Measurements from ENCODE around the gene CA14. TPM values are rescaled to one million over a fixed set of nuclear protein-coding genes. Genes with fewer than 3 reads are reported as not detected.
"Not testable (repeated sequence)": the region's sequence is repeated elsewhere in the genome, so short reads cannot be mapped to it uniquely, and the experiment has no call there.

CA14 gene
- total RNA-seq, 1 donor from 2014 or later: not detected

GRCh38 chr1:150293433-150294253 is 36.1 kb downstream of the CA14 start, which contains the start of gene MRPS21:
MRPS21 (plus strand) TSS chr1:150293861; CDS start chr1:150294367, 506 bp downstream.
- peak within 1 kb of the TSS; percentile 98 for H3K27ac Mint-ChIP-seq
- H3K4me3 Mint-ChIP-seq (ENCODE audit: low read depth): peak within 1 kb of the TSS; percentile 92
- H3K4me1 Mint-ChIP-seq (ENCODE audit: low read depth): peaks cover 21% of the 10 kb centered on the region
- DNase-seq (ENCODE audit: low spot score): peak; percentile 86
- intact Hi-C loops (cut with micrococcal nuclease): loop anchor here (1.0 kb wide), 2 partner anchors 11 to 24 kb away; partner anchors contain the start of genes APH1A and CIART
- peaks cover 27% of the 10 kb centered on the region for H3K36me3 Mint-ChIP-seq (ENCODE audit: low read depth)
- H3K27me3 Mint-ChIP-seq (ENCODE audit: low read depth): no peaks in the 10 kb centered on the region
- no peaks in the 10 kb centered on the region for H3K9me3 Mint-ChIP-seq

- Mint-ChIP-seq H3K9me3 (no peaks in the 10 kb centered on the region), H3K4me1 (ENCODE audit: low read depth) (peaks cover 21% of the 10 kb centered on the region), H3K4me3 (ENCODE audit: low read depth) (peak overlapping the region; percentile 35), H3K27me3 (ENCODE audit: low read depth) (no peaks in the 10 kb centered on the region), H3K27ac (no peak overlapping the region), H3K36me3 (ENCODE audit: low read depth) (peaks cover 38% of the 10 kb centered on the region)
- DNase-seq (ENCODE audit: low spot score): no peak
- intact Hi-C loops (cut with micrococcal nuclease): no loop called here
These were observed 37.9 kb downstream of the CA14 start for GRCh38 chr1:150295476-150295875.

- intact Hi-C loops (cut with micrococcal nuclease): no loop called here
- no peaks in the 10 kb centered on the region for H3K27me3 Mint-ChIP-seq (ENCODE audit: low read depth)
- H3K36me3 Mint-ChIP-seq (ENCODE audit: low read depth): peaks cover 59% of the 10 kb centered on the region
- H3K9me3 Mint-ChIP-seq: no peaks in the 10 kb centered on the region
- peaks cover 13% of the 10 kb centered on the region for H3K4me1 Mint-ChIP-seq (ENCODE audit: low read depth)
- H3K4me3 Mint-ChIP-seq (ENCODE audit: low read depth): no peak overlapping the region
- H3K27ac Mint-ChIP-seq: no peak overlapping the region
- DNase-seq (ENCODE audit: low spot score): no peak
These were observed 42.1 kb downstream of the CA14 start for GRCh38 chr1:150299716-150300115.

- no peak for DNase-seq (ENCODE audit: low spot score)
- no peaks in the 10 kb centered on the region for H3K4me1 Mint-ChIP-seq (ENCODE audit: low read depth)
- H3K4me3 Mint-ChIP-seq (ENCODE audit: low read depth): no peak overlapping the region
- H3K36me3 Mint-ChIP-seq (ENCODE audit: low read depth): peaks cover 46% of the 10 kb centered on the region
- intact Hi-C loops (cut with micrococcal nuclease): no loop called here
- H3K9me3 Mint-ChIP-seq: no peaks in the 10 kb centered on the region
- H3K27ac Mint-ChIP-seq: no peak overlapping the region
- no peaks in the 10 kb centered on the region for H3K27me3 Mint-ChIP-seq (ENCODE audit: low read depth)
These were observed 44.8 kb downstream of the CA14 start for GRCh38 chr1:150302338-150302737.

GRCh38 chr1:150302902-150303301 is 45.3 kb downstream of the CA14 start:
- Mint-ChIP-seq H3K4me1 (ENCODE audit: low read depth) (no peaks in the 10 kb centered on the region), H3K9me3 (no peaks in the 10 kb centered on the region), H3K27me3 (ENCODE audit: low read depth) (no peaks in the 10 kb centered on the region), H3K27ac (no peak overlapping the region), H3K36me3 (ENCODE audit: low read depth) (peaks cover 44% of the 10 kb centered on the region), H3K4me3 (ENCODE audit: low read depth) (no peak overlapping the region)
- intact Hi-C loops (cut with micrococcal nuclease): no loop called here
- no peak for DNase-seq (ENCODE audit: low spot score)

- peaks cover 19% of the 10 kb centered on the region for H3K36me3 Mint-ChIP-seq (ENCODE audit: low read depth)
- H3K4me3 Mint-ChIP-seq (ENCODE audit: low read depth); H3K27ac Mint-ChIP-seq; intact Hi-C loops (cut with micrococcal nuclease); H3K9me3 Mint-ChIP-seq; H3K27me3 Mint-ChIP-seq (ENCODE audit: low read depth); H3K4me1 Mint-ChIP-seq (ENCODE audit: low read depth); DNase-seq (ENCODE audit: low spot score): not testable (repeated sequence)
These were observed 51.0 kb downstream of the CA14 start for GRCh38 chr1:150308585-150308984.

GRCh38 chr1:150309758-150310508 is 52.4 kb downstream of the CA14 start:
- intact Hi-C loops (cut with micrococcal nuclease): no loop called here
- Mint-ChIP-seq H3K36me3 (ENCODE audit: low read depth) (peaks cover 18% of the 10 kb centered on the region), H3K27ac (no peak overlapping the region), H3K4me1 (ENCODE audit: low read depth) (no peaks in the 10 kb centered on the region), H3K4me3 (ENCODE audit: low read depth) (no peak overlapping the region), H3K27me3 (ENCODE audit: low read depth) (no peaks in the 10 kb centered on the region), H3K9me3 (no peaks in the 10 kb centered on the region)
- no peak for DNase-seq (ENCODE audit: low spot score)

- Mint-ChIP-seq H3K27ac (no peak overlapping the region), H3K36me3 (ENCODE audit: low read depth) (peaks cover 13% of the 10 kb centered on the region), H3K27me3 (ENCODE audit: low read depth) (no peaks in the 10 kb centered on the region), H3K4me1 (ENCODE audit: low read depth) (no peaks in the 10 kb centered on the region), H3K4me3 (ENCODE audit: low read depth) (no peak overlapping the region), H3K9me3 (no peaks in the 10 kb centered on the region)
- DNase-seq (ENCODE audit: low spot score): no peak
- intact Hi-C loops (cut with micrococcal nuclease): no loop called here
These were observed 54.2 kb downstream of the CA14 start for GRCh38 chr1:150311762-150312161.

Other genes with a start within 250 kb of the CA14 start
- 26.1 and 28.2 TPM in 2 replicates for gene OTUD7B, start 247.0 kb upstream of the CA14 start, total RNA-seq
- gene VPS45, start 190.0 kb upstream of the CA14 start, total RNA-seq: 21.9 TPM in 2 replicates
- gene PLEKHO1, start 107.9 kb upstream of the CA14 start, total RNA-seq: 29.3 and 31.2 TPM in 2 replicates
- gene ANP32E, start 21.7 kb upstream of the CA14 start, total RNA-seq: 195 and 198 TPM in 2 replicates
- 103 and 105 TPM in 2 replicates for gene APH1A, start 11.2 kb downstream of the CA14 start, total RNA-seq
- gene C1orf54, start 15.0 kb downstream of the CA14 start, total RNA-seq: 0.39 and 0.98 TPM in 2 replicates
- 4.2 TPM in 2 replicates for gene CIART, start 24.8 kb downstream of the CA14 start, total RNA-seq
- 80.7 and 83.4 TPM in 2 replicates for gene MRPS21, start 36.1 kb downstream of the CA14 start, total RNA-seq
- gene PRPF3, start 63.8 kb downstream of the CA14 start, total RNA-seq: 77.9 and 85.2 TPM in 2 replicates
- gene RPRD2, start 106.4 kb downstream of the CA14 start, total RNA-seq: 21.9 and 22.8 TPM in 2 replicates
- 66.2 and 69.8 TPM in 2 replicates for gene TARS2, start 229.6 kb downstream of the CA14 start, total RNA-seq